ENCODE data around the gene RIPK1.

RIPK1 gene

GRCh38 chr6:3125815-3126214, 57.5 kb downstream of the RIPK1 start:
- H3K4me1 ChIP-seq (ENCODE audit: low read depth, poor library complexity, severe bottlenecking): peaks cover 6% of the 10 kb centered on the region
- H3K4me3 ChIP-seq (IDR thresholded peaks at IDR 0.05; ENCODE audit: insufficient read depth, low read depth, low read length): no peak overlapping the region
- H3K9ac ChIP-seq: no peak overlapping the region
- TF ChIP-seq, protein P1, sequence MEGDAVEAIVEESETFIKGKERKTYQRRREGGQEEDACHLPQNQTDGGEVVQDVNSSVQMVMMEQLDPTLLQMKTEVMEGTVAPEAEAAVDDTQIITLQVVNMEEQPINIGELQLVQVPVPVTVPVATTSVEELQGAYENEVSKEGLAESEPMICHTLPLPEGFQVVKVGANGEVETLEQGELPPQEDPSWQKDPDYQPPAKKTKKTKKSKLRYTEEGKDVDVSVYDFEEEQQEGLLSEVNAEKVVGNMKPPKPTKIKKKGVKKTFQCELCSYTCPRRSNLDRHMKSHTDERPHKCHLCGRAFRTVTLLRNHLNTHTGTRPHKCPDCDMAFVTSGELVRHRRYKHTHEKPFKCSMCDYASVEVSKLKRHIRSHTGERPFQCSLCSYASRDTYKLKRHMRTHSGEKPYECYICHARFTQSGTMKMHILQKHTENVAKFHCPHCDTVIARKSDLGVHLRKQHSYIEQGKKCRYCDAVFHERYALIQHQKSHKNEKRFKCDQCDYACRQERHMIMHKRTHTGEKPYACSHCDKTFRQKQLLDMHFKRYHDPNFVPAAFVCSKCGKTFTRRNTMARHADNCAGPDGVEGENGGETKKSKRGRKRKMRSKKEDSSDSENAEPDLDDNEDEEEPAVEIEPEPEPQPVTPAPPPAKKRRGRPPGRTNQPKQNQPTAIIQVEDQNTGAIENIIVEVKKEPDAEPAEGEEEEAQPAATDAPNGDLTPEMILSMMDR (conservative IDR thresholded peaks at IDR 0.05; ENCODE audit: low read depth, low read length): no peak
- no peak overlapping the region for H3K4me2 ChIP-seq
- H4K20me1 ChIP-seq (ENCODE audit: insufficient read depth): no peaks in the 10 kb centered on the region
- no peak overlapping the region for H3K27ac ChIP-seq
- no peaks in the 10 kb centered on the region for H3K27me3 ChIP-seq (ENCODE audit: insufficient read depth, low read depth)
- H3K36me3 ChIP-seq (ENCODE audit: insufficient read depth): no peaks in the 10 kb centered on the region
- H2AFZ ChIP-seq (ENCODE audit: low read depth): no peak overlapping the region
- no peaks in the 10 kb centered on the region for H3K79me2 ChIP-seq (ENCODE audit: insufficient read depth, low read depth)

DNA sequence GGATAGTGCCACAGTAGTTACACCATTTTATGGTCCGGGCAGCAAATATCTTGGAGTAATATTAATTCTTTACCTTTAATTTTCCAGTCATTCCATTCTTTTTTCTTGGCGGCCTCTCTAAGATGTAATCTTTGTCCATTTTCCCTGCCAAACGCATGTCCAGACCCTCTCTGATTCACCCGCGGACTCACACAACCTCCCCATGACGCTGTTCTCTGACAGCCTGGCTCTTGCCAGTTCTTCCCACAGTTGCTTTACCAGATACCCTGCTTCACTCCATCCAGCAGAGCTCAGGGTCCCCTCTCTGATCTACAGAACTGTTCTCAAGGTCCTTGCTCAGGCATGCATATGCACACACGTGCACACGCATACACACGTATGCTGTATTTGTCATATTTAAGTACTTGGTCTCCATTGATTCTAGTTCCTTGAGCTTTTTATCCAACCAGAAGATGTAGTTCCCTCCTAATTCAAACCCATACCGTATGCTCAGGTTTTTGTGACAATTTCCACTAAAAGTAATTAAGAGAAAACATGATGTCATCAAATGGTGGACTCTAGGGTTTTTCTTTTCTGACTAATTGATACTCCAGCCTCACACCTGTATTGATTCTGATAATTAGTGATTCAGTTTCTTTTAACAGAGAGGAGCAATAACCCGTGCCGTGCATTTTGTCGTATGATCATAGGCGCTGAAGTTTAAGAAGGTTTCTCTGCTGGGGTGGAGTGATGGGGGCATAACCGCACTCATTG, 60.2 kb downstream of the RIPK1 start:
- no peaks in the 10 kb centered on the region for H3K36me3 ChIP-seq (ENCODE audit: insufficient read depth)
- no peak overlapping the region for H3K4me2 ChIP-seq
- no peaks in the 10 kb centered on the region for H3K27me3 ChIP-seq (ENCODE audit: insufficient read depth, low read depth)

GRCh38 chr6:3131695-3132094, 63.4 kb downstream of the RIPK1 start:
- H3K9ac ChIP-seq: no peak overlapping the region
- H3K27me3 ChIP-seq (ENCODE audit: insufficient read depth, low read depth): no peaks in the 10 kb centered on the region
- no peaks in the 10 kb centered on the region for H3K36me3 ChIP-seq (ENCODE audit: insufficient read depth)
- H3K27ac ChIP-seq: no peak overlapping the region
- TF ChIP-seq, protein P1 (conservative IDR thresholded peaks at IDR 0.05; ENCODE audit: low read depth, low read length): no peak
- H2AFZ ChIP-seq (ENCODE audit: low read depth): no peak overlapping the region
- no peaks in the 10 kb centered on the region for H3K4me1 ChIP-seq (ENCODE audit: low read depth, poor library complexity, severe bottlenecking)
- no peaks in the 10 kb centered on the region for H4K20me1 ChIP-seq (ENCODE audit: insufficient read depth)
- no peak overlapping the region for H3K4me3 ChIP-seq (IDR thresholded peaks at IDR 0.05; ENCODE audit: insufficient read depth, low read depth, low read length)
- H3K4me2 ChIP-seq: no peak overlapping the region
- no peaks in the 10 kb centered on the region for H3K79me2 ChIP-seq (ENCODE audit: insufficient read depth, low read depth)

More for the DNA sequence above, 60.2 kb downstream of the RIPK1 start:
- TF ChIP-seq, protein P1 (conservative IDR thresholded peaks at IDR 0.05; ENCODE audit: low read depth, low read length): no peak
- Histone ChIP-seq H3K27ac (no peak overlapping the region), H3K9ac (no peak overlapping the region), H3K4me3 (IDR thresholded peaks at IDR 0.05; ENCODE audit: insufficient read depth, low read depth, low read length) (no peak overlapping the region), H4K20me1 (ENCODE audit: insufficient read depth) (no peaks in the 10 kb centered on the region), H3K79me2 (ENCODE audit: insufficient read depth, low read depth) (no peaks in the 10 kb centered on the region), H3K4me1 (ENCODE audit: low read depth, poor library complexity, severe bottlenecking) (peaks cover 6% of the 10 kb centered on the region), H2AFZ (ENCODE audit: low read depth) (no peak overlapping the region)

GRCh38 chr6:3133515-3133914, 65.2 kb downstream of the RIPK1 start:
- Histone ChIP-seq H3K4me3 (IDR thresholded peaks at IDR 0.05; ENCODE audit: insufficient read depth, low read depth, low read length) (no peak overlapping the region), H4K20me1 (ENCODE audit: insufficient read depth) (no peaks in the 10 kb centered on the region), H3K79me2 (ENCODE audit: insufficient read depth, low read depth) (no peaks in the 10 kb centered on the region), H2AFZ (ENCODE audit: low read depth) (no peak overlapping the region), H3K36me3 (ENCODE audit: insufficient read depth) (no peaks in the 10 kb centered on the region), H3K9ac (no peak overlapping the region), H3K27me3 (ENCODE audit: insufficient read depth, low read depth) (no peaks in the 10 kb centered on the region), H3K4me2 (no peak overlapping the region), H3K27ac (no peak overlapping the region), H3K4me1 (ENCODE audit: low read depth, poor library complexity, severe bottlenecking) (no peaks in the 10 kb centered on the region)
- TF ChIP-seq, protein P1 (conservative IDR thresholded peaks at IDR 0.05; ENCODE audit: low read depth, low read length): no peak
